GM19099 (cell line): ENCODE results near the gene RHOJ.

Source experiments
- POLR2A ChIP-seq: IDR thresholded peaks from 3 replicates; pipeline ENCODE4 v1.6.1; 2011; ENCODE audit warnings: low read depth; ENCODE audit not compliant: insufficient read length; ENCODE audit errors: extremely low read depth

The RHOJ gene

DNA sequence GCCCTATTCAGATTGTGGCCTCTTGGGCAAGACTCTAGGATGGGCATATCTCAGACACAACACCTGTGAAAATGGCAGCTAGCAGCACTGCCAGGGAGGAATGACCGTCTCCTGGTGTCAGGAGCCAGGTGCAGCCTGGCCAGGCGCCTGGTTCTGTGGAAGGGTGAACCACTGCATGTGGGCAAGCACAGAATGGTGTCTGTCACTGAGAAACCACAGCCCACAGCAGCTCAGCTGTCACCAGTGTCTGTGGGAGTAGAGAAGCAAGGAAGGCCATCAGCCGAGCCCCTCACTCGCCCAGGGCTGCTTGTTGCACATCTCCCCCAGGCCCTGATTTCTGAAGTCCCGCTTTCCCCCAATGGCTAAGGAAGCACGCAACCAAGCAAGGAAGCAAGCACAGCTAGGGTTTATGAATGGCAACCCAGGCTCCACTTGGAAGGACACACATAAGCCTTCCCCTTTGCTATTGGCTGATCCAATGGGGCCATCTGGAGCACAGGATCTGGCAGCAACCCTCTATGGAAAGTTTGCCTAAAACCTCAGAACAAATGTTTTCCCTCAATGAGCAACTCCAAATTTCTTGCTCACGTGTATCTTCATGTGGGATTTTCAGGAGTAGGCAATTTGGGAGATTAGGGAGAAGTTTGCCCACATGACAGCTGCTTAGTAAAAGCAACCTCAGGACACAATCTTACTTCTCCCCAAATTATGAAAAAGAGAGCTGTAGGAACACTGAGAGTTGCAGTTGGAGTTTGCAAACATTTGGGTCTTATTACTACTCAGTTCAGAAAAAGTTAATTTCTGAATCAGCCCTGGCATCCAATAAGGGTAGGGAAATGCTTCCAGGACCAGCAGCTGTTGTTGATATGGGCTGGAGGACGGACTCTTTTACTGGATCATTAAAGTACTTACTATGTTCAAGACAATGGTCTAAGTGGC lies 69.7 kb downstream of the RHOJ start:
- no peak for TF ChIP-seq POLR2A

DNA sequence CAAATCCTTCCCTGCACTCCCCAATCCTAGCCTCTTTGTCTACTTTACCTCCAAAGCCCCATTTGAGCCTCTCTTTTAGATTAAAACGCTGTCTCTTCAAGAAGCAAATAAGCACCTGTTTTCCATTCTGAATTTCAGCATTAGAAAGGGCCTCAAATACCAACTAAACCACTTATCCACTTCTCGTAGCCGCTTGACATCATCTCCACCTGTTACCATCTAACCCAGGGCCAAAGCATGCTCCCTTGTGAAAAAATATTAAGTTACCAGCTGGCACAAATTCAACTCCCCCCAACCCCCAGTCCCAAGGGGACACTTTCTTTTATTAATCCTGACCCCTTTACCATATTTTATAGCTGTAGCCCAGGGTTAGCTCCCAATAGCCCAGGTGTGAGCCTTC lies 71.4 kb downstream of the RHOJ start:
- TF ChIP-seq POLR2A = no peak

- no peak for TF ChIP-seq POLR2A
Observed at GRCh38 chr14:63276016-63276415, 71.8 kb downstream of the RHOJ start.

DNA sequence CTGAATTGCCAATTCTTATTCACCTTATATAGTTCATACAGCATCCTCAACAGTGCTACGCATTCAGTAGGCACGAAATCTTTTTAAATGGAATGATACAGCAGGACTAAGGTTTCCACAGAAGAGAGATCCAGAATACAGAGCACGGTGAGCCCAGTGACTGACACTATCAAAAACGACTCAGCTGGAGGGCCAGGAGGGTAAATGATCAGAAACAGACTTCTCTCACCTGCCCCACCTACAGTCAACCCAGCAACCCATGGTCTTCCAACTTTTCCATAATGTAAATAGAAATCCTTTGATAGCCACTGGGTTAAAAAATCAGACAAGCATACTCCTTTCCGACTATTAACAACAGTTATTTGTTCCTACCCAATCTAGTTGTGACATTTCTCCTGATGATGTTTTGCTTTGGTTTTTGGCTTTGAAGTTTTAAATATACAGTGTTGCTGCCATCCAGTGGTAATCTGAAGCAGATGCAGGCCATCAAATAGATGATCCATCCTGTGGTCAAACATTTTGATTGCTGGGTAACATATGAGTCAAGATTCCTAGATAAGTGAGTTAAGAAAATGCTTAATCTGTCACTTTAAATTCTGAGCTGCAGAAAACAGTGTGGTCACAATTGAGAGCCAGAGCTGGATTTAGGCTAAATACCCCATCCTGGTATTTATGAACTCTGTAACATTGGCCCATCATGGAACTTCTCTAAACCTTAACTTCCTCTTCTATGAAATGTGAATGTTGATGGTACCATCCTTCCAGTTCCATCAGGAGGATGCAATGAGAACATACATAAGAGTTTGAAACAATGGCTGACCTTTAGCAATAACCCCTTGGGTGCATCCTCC lies 72.5 kb downstream of the RHOJ start:
- TF ChIP-seq POLR2A = no peak

DNA sequence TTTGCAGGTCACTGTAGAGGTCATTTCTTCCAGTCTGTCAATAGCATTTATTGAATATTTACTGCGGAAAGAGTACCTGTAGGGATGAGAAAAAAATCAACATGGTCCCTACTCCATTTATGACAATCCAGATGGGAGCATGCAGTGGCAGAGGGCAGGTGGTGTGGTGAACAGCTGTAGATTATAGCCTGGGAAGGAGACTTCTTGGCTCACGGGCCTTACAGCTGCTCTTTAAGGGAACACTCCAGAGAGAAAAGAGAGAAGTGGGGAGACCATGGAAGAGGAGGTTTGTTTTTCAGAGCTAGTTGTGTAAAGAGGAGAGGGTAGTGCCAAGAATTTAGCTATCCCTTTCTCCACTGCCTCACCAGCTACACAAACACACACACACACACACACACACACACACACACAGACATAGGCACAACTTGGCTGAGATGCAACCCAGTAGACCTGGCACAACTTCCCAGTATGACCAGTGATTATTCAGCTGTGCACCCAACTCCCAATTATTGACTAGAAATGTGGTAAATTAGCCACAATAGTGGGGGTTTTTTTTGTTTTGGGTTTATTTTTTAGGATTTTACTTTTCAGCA lies 73.4 kb downstream of the RHOJ start:
- TF ChIP-seq POLR2A = no peak

DNA sequence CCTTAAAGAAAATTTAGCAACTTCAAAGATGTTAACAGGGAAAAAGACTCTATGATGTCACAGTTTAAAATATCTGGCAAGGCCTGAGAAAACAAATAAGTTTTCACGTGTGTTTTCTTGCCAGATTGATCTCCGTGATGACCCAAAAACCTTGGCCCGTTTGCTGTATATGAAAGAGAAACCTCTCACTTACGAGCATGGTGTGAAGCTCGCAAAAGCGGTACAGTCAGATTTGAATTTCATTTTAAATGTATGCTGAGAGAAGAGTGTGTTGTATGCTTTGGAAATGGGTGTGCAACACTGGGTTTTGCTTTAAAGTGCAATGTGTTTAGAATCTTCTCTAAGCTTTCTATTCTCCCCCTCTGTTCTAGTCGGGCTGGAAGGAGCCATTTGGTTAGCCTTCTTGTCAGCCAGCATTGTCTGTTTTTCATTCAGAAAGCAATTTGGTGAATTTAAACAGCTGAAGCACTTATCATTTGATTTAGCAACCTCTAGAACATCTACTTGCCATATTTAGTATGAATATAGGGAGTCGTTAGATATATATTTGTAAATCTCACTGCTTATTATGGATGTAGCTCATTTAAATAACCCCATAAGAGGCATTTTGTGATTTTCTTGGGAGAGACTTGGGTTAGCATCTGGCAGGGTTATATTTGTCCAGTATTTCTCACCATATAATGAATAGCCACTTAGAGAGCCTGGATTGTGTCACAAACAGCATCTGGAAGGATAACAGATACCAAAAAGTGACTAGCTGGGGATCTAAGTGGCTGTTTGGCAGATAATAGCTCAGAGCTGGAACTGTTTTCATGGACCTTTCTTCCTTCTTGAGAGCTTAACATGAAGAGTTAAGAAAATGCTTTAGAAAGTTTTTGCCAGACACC lies 79.0 kb downstream of the RHOJ start:
- no peak for TF ChIP-seq POLR2A

DNA sequence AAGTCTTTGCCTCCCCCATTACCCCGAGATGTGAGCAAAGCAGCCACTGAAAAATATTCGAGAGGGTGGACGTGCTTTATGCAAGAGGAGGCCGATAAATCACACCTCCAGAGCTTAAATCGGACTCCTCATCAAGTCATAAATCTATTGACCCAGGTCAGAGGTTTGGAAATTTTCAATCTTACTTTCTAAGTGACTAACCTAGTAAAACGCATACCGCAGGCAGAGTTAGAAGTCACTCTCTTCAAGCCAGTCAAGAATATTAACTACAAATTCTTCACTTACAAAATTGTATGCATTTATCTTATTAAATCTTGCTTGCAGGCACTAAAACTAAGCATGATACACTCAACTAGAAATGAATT lies 79.6 kb downstream of the RHOJ start:
- no peak for TF ChIP-seq POLR2A

DNA sequence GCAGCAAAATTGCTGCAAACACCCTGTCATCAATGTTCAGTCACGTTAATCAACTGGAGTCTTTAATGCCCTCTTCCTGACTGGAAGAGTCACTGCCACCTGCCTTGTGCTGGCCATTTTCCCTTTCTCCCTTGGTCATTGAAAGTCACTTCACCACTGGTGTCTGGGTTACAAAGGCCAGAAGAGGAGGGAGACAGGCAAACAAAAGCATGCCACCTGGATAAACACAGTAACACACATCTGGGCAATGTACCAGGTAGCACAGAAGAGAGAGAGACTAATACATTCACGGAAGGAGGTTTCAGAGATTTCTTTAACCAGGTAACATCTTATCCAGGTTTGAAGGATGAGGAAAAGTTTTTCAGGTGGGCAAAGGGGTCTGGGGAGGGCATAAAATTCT lies 81.8 kb downstream of the RHOJ start:
- TF ChIP-seq POLR2A = no peak

GRCh38 chr14:63287666-63288483 lies 83.6 kb downstream of the RHOJ start:
- TF ChIP-seq POLR2A = no peak

GRCh38 chr14:63288853-63289252 lies 84.6 kb downstream of the RHOJ start:
- TF ChIP-seq POLR2A = no peak

DNA sequence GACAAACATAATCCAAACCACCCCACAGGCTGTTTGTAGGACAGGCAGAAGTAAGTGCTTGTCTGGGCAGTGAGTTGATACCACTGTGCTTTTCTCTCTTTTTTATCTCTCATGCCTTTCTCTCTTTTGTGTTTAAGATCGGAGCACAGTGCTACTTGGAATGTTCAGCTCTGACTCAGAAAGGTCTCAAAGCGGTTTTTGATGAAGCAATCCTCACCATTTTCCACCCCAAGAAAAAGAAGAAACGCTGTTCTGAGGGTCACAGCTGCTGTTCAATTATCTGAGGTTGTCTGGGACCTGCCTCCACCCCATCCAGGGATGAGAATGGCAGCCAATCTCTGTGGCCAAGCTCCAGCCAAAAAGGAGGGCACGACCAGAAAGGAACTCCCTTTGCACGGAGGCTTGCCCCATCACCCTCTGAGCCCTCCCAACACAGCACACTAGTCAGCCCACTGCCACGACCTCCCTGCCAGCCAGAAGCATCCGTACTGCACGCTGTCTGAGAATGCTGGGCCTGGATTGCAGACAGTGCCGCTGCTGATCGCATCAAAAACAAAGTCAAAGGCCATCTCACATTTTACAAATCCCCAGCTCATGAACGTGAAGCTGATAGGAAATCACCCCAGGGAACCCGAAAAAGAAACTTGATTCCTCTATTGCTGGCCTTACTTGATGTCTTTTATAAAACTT lies 86.6 kb downstream of the RHOJ start:
- no peak for TF ChIP-seq POLR2A

GRCh38 chr14:63292805-63293204 lies 88.6 kb downstream of the RHOJ start:
- TF ChIP-seq POLR2A = no peak

GRCh38 chr14:63295231-63295685 lies 91.0 kb downstream of the RHOJ start:
- TF ChIP-seq POLR2A = no peak
